Measurements from ENCODE around the gene PPAT.

- TF ChIP-seq CTCF (IDR thresholded peaks at IDR 0.05; ENCODE audit: insufficient read depth, low read length) (no peak), GABPA (IDR thresholded peaks at IDR 0.05; ENCODE audit: low read depth) (no peak), SPI1 (IDR thresholded peaks at IDR 0.05; ENCODE audit: borderline replicate concordance, low read depth) (no peak), REST (IDR thresholded peaks at IDR 0.05; ENCODE audit: insufficient replicate concordance, low read depth) (no peak), POLR2AphosphoS5 (IDR thresholded peaks at IDR 0.05; ENCODE audit: low read depth) (no peak)
Measured at GRCh38 chr4:56405016-56405415, 30.4 kb downstream of the PPAT start.
